Epidermal melanocyte (primary cell): ENCODE measurements around the gene CRABP1.

ENCODE experiments used
- DNase-seq: peaks from one replicate; pipeline ENCODE4 v3.0.0; 2011; ENCODE audit warnings: low spot score; ENCODE audit not compliant: insufficient read length

The CRABP1 gene

GRCh38 chr15:78347586-78348543 lies 7.7 kb downstream of the CRABP1 start:
- DNase-seq, result no peak

- DNase-seq, result no peak
Observed at GRCh38 chr15:78350058-78350457, 9.9 kb downstream of the CRABP1 start.

- DNase-seq, result no peak
Observed at GRCh38 chr15:78351539-78351938, 11.4 kb downstream of the CRABP1 start.

GRCh38 chr15:78353093-78353492 lies 12.9 kb downstream of the CRABP1 start:
- DNase-seq, result no peak

DNA sequence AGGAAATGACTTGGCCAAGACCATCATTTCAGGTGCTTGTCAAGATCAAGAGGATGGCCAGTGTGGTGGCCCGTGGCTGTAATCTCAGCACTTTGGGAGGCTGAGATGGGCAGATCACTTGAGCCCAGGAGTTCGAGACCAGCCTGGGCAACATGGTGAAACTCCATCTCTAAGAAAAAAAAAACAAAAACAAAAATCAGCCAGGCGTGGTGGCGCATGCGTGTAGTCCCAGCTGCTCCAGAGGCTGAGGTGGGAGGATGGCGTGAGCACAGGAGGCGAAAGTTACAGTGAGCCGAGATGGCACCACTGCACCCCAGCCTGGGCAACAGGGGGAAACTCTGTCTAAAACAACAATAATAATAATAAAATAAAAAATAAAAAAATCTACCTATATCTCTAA lies 15.0 kb downstream of the CRABP1 start:
- no peak for DNase-seq

GRCh38 chr15:78358102-78358870 lies 18.1 kb downstream of the CRABP1 start:
- no peak for DNase-seq

GRCh38 chr15:78359041-78359808 lies 19.1 kb downstream of the CRABP1 start:
- no peak for DNase-seq

GRCh38 chr15:78360367-78360801 lies 20.2 kb downstream of the CRABP1 start:
- no peak for DNase-seq

- DNase-seq, result no peak
Observed at GRCh38 chr15:78360958-78361718, 21.0 kb downstream of the CRABP1 start.

- no peak for DNase-seq
Observed at GRCh38 chr15:78361771-78362506, 21.8 kb downstream of the CRABP1 start.

GRCh38 chr15:78362716-78363380 lies 22.7 kb downstream of the CRABP1 start:
- DNase-seq, result no peak

DNA sequence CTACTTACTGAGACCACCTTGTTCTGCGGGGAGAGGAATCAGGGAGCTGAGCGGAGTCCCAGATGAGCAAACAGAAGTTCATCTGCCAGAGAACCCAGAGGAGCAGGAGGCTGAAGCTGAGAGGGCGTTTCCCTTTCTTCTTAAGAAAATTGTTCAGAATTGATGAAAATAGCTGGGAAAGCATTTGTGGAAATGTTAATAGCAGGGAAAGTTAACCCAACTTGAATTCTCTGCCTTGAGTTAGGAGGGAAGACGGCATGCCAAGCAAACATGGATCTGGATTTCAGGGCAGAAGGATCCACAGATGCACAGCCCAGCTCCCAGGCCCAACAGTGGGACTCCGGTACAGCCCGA lies 23.2 kb downstream of the CRABP1 start:
- no peak for DNase-seq

- peak; percentile 54 for DNase-seq
Observed at GRCh38 chr15:78364233-78364632, 24.1 kb downstream of the CRABP1 start.

GRCh38 chr15:78365917-78366316 lies 25.8 kb downstream of the CRABP1 start:
- DNase-seq, result no peak

GRCh38 chr15:78366342-78366741 lies 26.2 kb downstream of the CRABP1 start:
- no peak for DNase-seq

DNA sequence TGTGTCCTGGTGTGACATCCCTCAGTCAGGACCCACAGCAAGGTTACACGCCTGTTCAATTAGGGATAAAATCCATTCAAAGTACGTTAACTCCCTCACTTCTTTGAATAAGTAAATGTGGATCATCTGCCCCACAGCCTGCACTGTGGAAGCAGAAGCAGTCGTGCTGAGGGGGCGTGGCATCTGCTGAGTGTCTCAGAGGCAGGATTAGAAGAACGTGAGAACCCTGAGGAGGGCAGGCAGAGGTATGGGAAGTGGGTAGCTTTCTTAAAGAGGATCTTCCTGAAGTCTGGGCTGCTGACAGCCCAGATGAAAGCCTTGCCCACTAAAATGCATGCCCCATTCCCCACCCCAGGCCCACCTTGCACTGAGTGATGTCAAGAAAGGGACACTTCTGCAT lies 28.5 kb downstream of the CRABP1 start:
- no peak for DNase-seq

- no peak for DNase-seq
Observed at GRCh38 chr15:78369161-78369560, 29.0 kb downstream of the CRABP1 start.

GRCh38 chr15:78370013-78370412 lies 29.9 kb downstream of the CRABP1 start:
- DNase-seq, result no peak

GRCh38 chr15:78372880-78373279 lies 32.7 kb downstream of the CRABP1 start:
- DNase-seq, result no peak
